Esophagus squamous epithelium (tissue), 4 donors: ENCODE data around the gene PGLYRP4.

Experiments
- CTCF ChIP-seq, 6 experiments: fragments of 450-650 bp in 4 of 6; fragments of 200-600 bp in 2 of 6; sonication (generic) in 2 of 6; IDR thresholded peaks; one replicate each; pipeline ENCODE4 v1.5.1; 2016 to 2019; ENCODE audit warnings: antibody characterized with exemption in 6 of 6, mild to moderate bottlenecking in 4 of 6, moderate library complexity in 4 of 6
- POLR2A ChIP-seq, 4 donors: fragments of 450-650 bp; IDR thresholded peaks; one replicate each; pipeline ENCODE4 v1.6.1; 2017; ENCODE audit warnings: antibody characterized with exemption in 4 of 4, mild to moderate bottlenecking in 4 of 4, moderate library complexity in 3 of 4

GRCh38 chr1:153363641-153364040 is 15.0 kb upstream of the PGLYRP4 start:
- no peak for TF ChIP-seq CTCF (IDR thresholded peaks at IDR 0.05)
- no peak for TF ChIP-seq POLR2A (IDR thresholded peaks at IDR 0.05)
